T-helper 2 cell (primary cell): ENCODE results near the gene MMP11.

Source experiments
- DNase-seq, 5 experiments: peaks; one replicate each; pipeline versions ENCODE4 v3.0.0 to v3.0.0-alpha.2; 2012 to 2022

The MMP11 gene

DNA sequence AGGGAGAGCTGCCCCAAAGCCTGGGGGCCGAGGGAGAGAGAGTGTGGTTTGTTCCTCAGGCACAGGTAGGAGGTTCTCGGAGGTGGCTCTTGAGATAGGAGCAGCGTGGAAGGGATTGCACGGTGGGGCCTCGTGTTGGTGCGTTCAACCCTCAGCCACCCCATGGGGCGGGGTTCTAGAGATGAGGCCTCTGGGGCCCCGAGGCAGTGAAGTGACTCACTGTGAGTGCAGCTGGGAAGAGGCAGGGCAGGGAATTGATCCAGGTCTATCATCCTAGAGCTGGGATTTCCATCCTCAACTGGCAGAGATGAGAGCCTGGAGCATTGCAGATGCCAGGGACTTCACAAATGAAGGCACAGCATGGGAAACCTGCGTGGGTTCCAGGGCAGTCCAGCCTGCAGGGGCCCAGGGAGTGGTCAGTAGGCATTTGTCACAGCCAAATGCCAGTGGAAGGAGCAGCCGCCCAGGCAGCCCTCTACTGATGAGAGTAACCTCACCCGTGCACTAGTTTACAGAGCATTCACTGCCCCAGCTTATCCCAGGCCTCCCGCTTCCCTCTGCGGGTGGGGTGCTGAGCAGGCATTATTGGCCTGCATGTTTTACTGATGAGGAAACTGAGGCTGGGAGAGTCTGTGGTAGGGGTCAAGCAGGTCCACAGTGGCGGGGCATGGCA lies 9.0 kb downstream of the MMP11 start:
- DNase-seq = no peak

- DNase-seq = no peak
Observed at GRCh38 chr22:23782252-23782651, 9.6 kb downstream of the MMP11 start.

GRCh38 chr22:23782703-23783102 lies 10.1 kb downstream of the MMP11 start:
- DNase-seq = no peak

GRCh38 chr22:23783265-23784150 lies 10.9 kb downstream of the MMP11 start:
- no peak for DNase-seq

GRCh38 chr22:23784215-23784732 lies 11.6 kb downstream of the MMP11 start:
- DNase-seq = no peak

- no peak for DNase-seq
Observed at GRCh38 chr22:23786261-23786710, 13.6 kb downstream of the MMP11 start.

DNA sequence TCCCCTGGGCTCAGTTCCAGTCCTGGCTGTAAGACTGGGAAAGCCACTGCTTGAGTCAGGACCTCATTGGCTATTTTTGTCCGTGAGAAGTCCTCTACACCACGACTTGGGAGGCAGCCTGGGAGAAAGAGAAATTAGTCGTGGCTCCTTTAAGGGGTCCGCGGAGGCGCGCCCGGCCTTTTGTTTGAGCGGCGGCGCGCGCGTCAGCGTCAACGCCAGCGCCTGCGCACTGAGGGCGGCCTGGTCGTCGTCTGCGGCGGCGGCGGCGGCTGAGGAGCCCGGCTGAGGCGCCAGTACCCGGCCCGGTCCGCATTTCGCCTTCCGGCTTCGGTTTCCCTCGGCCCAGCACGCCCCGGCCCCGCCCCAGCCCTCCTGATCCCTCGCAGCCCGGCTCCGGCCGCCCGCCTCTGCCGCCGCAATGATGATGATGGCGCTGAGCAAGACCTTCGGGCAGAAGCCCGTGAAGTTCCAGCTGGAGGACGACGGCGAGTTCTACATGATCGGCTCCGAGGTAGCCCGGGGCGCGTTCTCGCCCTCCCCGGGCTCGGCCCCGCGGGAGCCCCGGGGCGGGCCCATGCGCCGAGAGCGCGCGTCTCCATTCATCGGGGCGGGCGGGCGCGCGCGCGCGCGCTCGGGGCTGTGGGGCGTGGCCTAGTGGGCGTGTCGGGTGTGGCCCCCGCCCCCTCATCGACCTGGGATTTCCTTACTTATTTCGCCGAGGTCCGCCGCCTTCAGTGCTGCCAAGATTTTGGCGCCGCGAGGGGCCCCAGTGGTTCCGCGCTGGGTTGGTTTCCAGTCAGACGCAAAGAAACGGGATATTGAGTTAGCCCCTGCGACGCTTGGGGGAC lies 14.3 kb downstream of the MMP11 start, which contains the start of gene SMARCB1:
Gene SMARCB1 (plus strand): TSS at position 215 of the 848 bp plus-strand sequence. CDS start 204 bp downstream, at position 419.
- DNase-seq = peak; percentile 79 to 93 (median 85)

- no peak for DNase-seq
Observed at GRCh38 chr22:23787600-23787896, 14.9 kb downstream of the MMP11 start.

GRCh38 chr22:23787910-23788309 lies 15.3 kb downstream of the MMP11 start:
- DNase-seq = no peak

GRCh38 chr22:23789121-23789520 lies 16.5 kb downstream of the MMP11 start:
- no peak for DNase-seq

- DNase-seq = no peak
Observed at GRCh38 chr22:23789638-23790037, 17.0 kb downstream of the MMP11 start.

GRCh38 chr22:23790819-23791737 lies 18.4 kb downstream of the MMP11 start:
- DNase-seq = no peak

DNA sequence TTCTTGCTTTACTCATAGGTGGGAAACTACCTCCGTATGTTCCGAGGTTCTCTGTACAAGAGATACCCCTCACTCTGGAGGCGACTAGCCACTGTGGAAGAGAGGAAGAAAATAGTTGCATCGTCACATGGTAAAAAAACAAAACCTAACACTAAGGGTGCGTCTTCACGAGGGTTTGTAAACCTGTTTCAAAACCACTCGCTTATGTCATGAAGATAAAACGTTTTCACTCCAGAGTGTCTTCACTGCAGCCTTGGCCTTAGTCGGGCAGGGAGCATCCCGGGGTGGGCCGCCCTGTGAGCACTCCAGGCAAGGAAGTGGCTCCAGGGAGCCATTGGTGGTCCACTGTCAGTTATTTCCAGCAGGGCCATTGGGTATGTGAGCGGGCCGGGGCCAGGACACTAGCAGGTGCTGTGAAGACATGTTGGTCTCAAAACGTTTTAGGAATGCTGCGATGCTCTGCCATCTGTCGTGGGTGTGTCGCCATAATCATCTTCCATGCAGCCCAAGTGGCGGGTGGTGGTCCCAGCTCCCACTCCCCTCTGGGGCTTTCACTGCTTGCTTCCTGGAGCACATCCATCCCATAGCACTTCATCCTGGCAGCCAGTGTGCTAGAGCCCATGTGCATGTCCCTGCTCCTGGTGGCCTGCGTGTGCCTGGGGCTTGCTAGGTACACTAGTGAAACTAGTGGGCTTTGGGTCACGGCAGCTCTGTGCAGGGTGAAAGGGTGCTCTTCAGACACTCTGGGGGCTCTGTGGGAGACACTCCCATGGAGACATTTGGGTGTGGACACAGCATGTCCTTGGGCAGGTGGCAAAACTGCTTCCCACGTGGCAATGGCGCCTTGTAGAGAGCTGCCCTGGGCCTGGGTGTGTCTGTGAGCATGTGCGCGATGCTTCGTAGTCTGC lies 19.3 kb downstream of the MMP11 start:
- DNase-seq = no peak

DNA sequence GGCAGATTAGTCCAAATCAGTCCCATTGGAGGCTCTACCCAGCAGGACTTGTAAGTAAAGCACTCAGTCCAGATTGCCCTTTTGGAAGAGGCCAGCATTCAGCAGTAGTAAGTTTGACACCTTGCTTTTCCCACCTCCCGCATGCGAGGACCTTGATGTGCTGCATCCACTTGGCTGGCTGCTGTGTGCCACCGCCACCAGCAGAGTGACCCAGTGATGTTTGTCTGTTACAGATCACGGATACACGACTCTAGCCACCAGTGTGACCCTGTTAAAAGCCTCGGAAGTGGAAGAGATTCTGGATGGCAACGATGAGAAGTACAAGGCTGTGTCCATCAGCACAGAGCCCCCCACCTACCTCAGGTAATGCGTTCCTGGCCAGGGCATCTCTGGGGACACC lies 20.7 kb downstream of the MMP11 start:
- no peak for DNase-seq

DNA sequence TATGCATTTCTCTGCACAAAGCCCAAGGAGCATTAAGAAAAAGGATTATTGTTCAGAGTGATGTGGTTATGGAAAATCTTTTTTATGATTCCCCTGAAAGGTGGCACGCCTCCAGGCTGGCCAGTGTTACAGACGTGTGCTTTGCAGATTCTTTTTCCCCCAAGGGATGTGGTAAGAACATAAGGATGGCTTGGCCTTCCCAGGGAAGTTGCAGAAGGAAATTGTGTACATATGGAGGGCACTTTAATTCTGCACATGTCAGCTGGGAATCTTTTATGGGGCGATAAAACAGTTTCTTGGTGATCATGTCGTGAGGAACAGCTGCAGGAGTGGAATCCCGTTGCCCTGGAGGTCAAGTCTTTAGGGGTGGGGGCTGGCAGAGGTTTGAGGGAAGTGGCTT lies 23.8 kb downstream of the MMP11 start:
- DNase-seq = no peak

- DNase-seq = no peak
Observed at GRCh38 chr22:23800297-23801237, 27.9 kb downstream of the MMP11 start.

DNA sequence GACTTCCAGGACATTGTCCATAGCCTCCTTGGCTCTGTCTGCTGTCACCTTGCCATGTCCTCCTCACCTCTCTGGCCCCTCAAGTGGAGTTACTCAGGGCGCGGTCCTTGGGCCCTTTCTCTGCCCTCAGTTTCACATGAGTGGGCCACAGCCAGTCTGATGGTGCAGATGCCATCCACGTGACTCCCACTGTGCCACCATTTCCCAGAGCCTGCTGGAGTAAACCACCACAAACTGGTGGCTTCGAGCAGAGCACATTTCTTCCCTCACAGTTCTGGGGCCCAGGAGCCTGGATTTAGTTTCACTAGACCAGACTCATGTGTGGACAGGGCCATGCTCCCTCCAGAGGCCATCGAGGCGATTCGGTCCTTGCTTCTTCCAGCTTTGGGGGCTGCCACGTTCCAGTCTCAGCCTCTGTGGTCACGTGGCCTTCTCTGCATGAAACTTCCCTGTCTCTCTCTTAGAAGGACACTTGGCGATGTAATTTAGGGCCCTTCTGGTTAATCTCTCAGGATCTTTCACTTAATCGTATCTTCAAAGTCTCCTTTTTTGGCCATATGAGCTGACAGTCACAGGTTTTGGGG lies 28.7 kb downstream of the MMP11 start:
- no peak for DNase-seq

DNA sequence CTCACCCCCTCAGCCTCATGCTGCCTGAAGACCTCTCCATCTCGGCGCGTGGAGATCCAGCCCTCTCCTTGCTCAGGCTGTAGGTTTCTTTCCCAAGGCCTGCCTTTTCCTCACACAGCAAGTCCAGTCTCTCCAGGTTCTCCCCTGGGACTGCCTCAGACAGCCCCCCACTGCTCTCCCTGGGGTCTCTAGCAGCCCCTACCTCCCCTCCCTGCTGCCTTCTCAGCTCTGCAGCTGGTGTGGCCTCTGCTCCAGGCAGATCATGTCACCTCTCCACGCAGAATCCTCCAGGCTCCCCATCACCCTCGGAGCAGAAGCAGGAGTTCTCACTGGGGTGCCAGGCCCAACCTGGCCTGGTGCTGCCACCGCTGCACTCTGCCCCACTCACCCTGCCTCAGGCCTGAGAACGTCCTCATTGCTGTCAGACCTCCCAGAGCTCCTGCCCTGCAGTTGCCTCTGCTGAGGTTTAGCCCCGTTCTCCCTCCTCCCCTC lies 29.3 kb downstream of the MMP11 start:
- no peak for DNase-seq
